ENCODE results near the gene COX7B2.

The COX7B2 gene

GRCh38 chr4:46909078-46909477 lies at the start of gene COX7B2:
COX7B2 (minus strand) TSS chr4:46909245; CDS start chr4:46735192, 174,053 bp downstream.
- DNase-seq (ENCODE audit: low spot score), result no peak

- DNase-seq (ENCODE audit: low spot score), result no peak
These were observed 47.4 kb upstream of the COX7B2 start for GRCh38 chr4:46956451-46956850.

GRCh38 chr4:46955601-46956000 lies 46.6 kb upstream of the COX7B2 start:
- DNase-seq (ENCODE audit: low spot score), result no peak

- no peak for DNase-seq (ENCODE audit: low spot score)
These were observed 45.6 kb upstream of the COX7B2 start for GRCh38 chr4:46954643-46955042.

GRCh38 chr4:46953564-46953963 lies 44.5 kb upstream of the COX7B2 start:
- DNase-seq (ENCODE audit: low spot score), result no peak

GRCh38 chr4:46952451-46952850 lies 43.4 kb upstream of the COX7B2 start:
- no peak for DNase-seq (ENCODE audit: low spot score)

- DNase-seq (ENCODE audit: low spot score), result no peak
These were observed 41.8 kb upstream of the COX7B2 start for GRCh38 chr4:46950826-46951225.

- no peak for DNase-seq (ENCODE audit: low spot score)
These were observed 40.8 kb upstream of the COX7B2 start for GRCh38 chr4:46949822-46950221.

- no peak for DNase-seq (ENCODE audit: low spot score)
These were observed 38.5 kb upstream of the COX7B2 start for GRCh38 chr4:46947541-46947940.

- no peak for DNase-seq (ENCODE audit: low spot score)
These were observed 38.0 kb upstream of the COX7B2 start for GRCh38 chr4:46946919-46947536.

GRCh38 chr4:46945062-46945461 lies 36.0 kb upstream of the COX7B2 start:
- no peak for DNase-seq (ENCODE audit: low spot score)

- no peak for DNase-seq (ENCODE audit: low spot score)
These were observed 35.3 kb upstream of the COX7B2 start for GRCh38 chr4:46944345-46944744.

GRCh38 chr4:46937493-46937892 lies 28.4 kb upstream of the COX7B2 start:
- DNase-seq (ENCODE audit: low spot score), result no peak

- DNase-seq (ENCODE audit: low spot score), result no peak
These were observed 25.7 kb upstream of the COX7B2 start for GRCh38 chr4:46934726-46935125.

GRCh38 chr4:46933686-46934085 lies 24.6 kb upstream of the COX7B2 start:
- DNase-seq (ENCODE audit: low spot score), result no peak

- no peak for DNase-seq (ENCODE audit: low spot score)
These were observed 22.9 kb upstream of the COX7B2 start for GRCh38 chr4:46931981-46932380.

GRCh38 chr4:46930891-46931290 lies 21.8 kb upstream of the COX7B2 start:
- no peak for DNase-seq (ENCODE audit: low spot score)

- no peak for DNase-seq (ENCODE audit: low spot score)
These were observed 18.2 kb upstream of the COX7B2 start for GRCh38 chr4:46927201-46927600.

- DNase-seq (ENCODE audit: low spot score), result no peak
These were observed 15.9 kb upstream of the COX7B2 start for GRCh38 chr4:46924789-46925529.

GRCh38 chr4:46922205-46922604 lies 13.2 kb upstream of the COX7B2 start:
- DNase-seq (ENCODE audit: low spot score), result no peak

- DNase-seq (ENCODE audit: low spot score), result no peak
These were observed 897 bp downstream of the COX7B2 start for GRCh38 chr4:46908148-46908547.

- no peak for DNase-seq (ENCODE audit: low spot score)
These were observed 9.0 kb downstream of the COX7B2 start for GRCh38 chr4:46900082-46900481.

GRCh38 chr4:46894826-46895225 lies 14.2 kb downstream of the COX7B2 start:
- DNase-seq (ENCODE audit: low spot score), result no peak

GRCh38 chr4:46890056-46890455 lies 19.0 kb downstream of the COX7B2 start:
- DNase-seq (ENCODE audit: low spot score), result no peak
